Measurements from ENCODE around the gene PAK5.

DNA sequence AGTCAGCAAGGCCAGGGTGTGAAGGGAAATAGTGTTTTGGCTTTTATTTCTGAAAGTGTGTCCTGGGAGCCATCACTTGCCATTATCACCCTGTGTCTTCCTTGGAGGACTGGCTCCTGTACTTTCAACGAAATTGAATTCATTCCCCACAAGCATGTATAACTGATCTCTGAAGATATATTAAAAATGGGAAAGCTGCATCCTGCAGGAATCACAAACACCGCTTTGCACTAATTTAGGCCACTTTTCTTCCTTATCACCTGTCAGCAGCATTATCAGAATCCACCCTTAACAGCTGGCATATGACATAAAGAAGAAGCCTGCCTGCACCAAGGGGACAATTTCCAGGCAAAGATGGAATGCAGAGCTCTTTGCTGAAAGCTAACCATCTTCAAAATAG, 268.3 kb downstream of the PAK5 start:
- TF ChIP-seq EHMT2 (IDR thresholded peaks at IDR 0.05; ENCODE audit: borderline replicate concordance, low read depth, low read length): no peak
- TF ChIP-seq MYC (CRISPR knock-in tag; IDR thresholded peaks at IDR 0.05; ENCODE audit: borderline replicate concordance): no peak
- TF ChIP-seq CREM (IDR thresholded peaks at IDR 0.05): no peak
- no peak for TF ChIP-seq CREM (CRISPR knock-in tag; IDR thresholded peaks at IDR 0.05)
- TF ChIP-seq, protein P1, sequence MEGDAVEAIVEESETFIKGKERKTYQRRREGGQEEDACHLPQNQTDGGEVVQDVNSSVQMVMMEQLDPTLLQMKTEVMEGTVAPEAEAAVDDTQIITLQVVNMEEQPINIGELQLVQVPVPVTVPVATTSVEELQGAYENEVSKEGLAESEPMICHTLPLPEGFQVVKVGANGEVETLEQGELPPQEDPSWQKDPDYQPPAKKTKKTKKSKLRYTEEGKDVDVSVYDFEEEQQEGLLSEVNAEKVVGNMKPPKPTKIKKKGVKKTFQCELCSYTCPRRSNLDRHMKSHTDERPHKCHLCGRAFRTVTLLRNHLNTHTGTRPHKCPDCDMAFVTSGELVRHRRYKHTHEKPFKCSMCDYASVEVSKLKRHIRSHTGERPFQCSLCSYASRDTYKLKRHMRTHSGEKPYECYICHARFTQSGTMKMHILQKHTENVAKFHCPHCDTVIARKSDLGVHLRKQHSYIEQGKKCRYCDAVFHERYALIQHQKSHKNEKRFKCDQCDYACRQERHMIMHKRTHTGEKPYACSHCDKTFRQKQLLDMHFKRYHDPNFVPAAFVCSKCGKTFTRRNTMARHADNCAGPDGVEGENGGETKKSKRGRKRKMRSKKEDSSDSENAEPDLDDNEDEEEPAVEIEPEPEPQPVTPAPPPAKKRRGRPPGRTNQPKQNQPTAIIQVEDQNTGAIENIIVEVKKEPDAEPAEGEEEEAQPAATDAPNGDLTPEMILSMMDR (CRISPR knock-in tag; IDR thresholded peaks at IDR 0.05): no peak
- no peak for TF ChIP-seq KLF12 (CRISPR knock-in tag; IDR thresholded peaks at IDR 0.05; ENCODE audit: borderline replicate concordance)
- TF ChIP-seq BHLHE40 (IDR thresholded peaks at IDR 0.05; ENCODE audit: low read length): no peak
- TF ChIP-seq, protein P2, sequence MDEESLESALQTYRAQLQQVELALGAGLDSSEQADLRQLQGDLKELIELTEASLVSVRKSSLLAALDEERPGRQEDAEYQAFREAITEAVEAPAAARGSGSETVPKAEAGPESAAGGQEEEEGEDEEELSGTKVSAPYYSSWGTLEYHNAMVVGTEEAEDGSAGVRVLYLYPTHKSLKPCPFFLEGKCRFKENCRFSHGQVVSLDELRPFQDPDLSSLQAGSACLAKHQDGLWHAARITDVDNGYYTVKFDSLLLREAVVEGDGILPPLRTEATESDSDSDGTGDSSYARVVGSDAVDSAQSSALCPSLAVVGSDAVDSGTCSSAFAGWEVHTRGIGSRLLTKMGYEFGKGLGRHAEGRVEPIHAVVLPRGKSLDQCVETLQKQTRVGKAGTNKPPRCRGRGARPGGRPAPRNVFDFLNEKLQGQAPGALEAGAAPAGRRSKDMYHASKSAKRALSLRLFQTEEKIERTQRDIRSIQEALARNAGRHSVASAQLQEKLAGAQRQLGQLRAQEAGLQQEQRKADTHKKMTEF (CRISPR knock-in tag; IDR thresholded peaks at IDR 0.05): no peak
- TF ChIP-seq, protein P3, sequence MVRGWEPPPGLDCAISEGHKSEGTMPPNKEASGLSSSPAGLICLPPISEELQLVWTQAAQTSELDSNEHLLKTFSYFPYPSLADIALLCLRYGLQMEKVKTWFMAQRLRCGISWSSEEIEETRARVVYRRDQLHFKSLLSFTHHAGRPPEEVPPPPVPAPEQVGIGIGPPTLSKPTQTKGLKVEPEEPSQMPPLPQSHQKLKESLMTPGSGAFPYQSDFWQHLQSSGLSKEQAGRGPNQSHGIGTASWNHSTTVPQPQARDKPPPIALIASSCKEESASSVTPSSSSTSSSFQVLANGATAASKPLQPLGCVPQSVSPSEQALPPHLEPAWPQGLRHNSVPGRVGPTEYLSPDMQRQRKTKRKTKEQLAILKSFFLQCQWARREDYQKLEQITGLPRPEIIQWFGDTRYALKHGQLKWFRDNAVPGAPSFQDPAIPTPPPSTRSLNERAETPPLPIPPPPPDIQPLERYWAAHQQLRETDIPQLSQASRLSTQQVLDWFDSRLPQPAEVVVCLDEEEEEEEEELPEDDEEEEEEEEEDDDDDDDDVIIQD (CRISPR knock-in tag; IDR thresholded peaks at IDR 0.05; ENCODE audit: low read depth): no peak
- TF ChIP-seq KMT2A (CRISPR knock-in tag; IDR thresholded peaks at IDR 0.05): no peak
- no peak for TF ChIP-seq BRCA1 (CRISPR knock-in tag; IDR thresholded peaks at IDR 0.05)
- no peak for TF ChIP-seq ZKSCAN8 (CRISPR knock-in tag; IDR thresholded peaks at IDR 0.05; ENCODE audit: borderline replicate concordance)
- no peak for TF ChIP-seq ZNF749 (CRISPR knock-in tag; IDR thresholded peaks at IDR 0.05; ENCODE audit: borderline replicate concordance)
